ENCODE data around the gene TMTC4. TPM values are rescaled to one million over a fixed set of nuclear protein-coding genes. Genes with fewer than 3 reads are reported as not detected.

The TMTC4 gene
- total RNA-seq, 1 donor from 2014 or later = 6.2 TPM

DNA sequence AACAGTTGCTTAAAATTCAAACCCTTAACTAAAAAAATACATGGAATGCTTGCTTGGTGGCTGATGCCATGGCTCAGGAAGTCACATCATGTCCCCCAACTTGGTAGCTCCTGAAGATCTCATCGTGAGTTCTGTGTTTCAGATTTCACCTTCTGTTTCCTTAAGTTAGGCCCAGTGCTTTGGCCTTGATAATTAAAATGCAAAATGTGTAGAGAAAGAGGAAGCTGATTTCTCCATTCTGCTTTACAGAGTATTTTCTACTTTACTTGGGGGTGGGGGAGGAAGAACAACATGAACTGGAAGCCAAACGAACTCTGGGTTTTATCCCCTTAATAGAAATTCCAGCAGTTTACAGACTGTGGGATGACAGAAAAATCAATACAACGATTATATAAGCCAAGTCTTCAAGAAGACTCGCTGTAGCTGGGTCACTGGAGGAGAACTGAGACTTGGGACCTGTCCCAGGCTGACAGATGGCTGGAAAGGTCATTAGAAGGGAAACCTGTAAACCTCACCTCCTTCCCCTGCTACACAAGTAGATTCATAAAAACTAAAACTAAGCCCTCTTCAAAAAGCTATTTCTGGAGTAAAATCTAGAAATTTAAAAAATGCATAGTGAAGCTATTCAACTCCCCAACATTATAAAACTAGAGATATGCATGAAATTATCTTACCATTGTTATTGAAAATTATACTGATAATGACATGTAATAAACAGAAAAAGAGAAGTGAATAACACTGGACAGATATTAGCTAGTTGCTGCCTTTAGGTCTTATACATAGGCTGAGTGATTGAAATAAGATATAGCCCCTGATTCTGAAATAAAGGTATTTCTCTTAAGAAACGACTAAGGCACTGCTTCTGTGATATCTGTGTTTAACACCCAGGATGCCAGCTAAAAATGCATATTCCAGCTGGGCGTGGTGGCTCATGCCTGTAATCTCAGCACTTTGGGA is 63.9 kb downstream of the TMTC4 start:
- no peak overlapping the region for H3K4me3 ChIP-seq
- no peak overlapping the region for H3K27ac ChIP-seq (replicated peaks)
- intact Hi-C loops (cut with micrococcal nuclease) = no loop called here
- H3K9me3 ChIP-seq (replicated peaks) = no peaks in the 10 kb centered on the region
- TF ChIP-seq, protein P1, sequence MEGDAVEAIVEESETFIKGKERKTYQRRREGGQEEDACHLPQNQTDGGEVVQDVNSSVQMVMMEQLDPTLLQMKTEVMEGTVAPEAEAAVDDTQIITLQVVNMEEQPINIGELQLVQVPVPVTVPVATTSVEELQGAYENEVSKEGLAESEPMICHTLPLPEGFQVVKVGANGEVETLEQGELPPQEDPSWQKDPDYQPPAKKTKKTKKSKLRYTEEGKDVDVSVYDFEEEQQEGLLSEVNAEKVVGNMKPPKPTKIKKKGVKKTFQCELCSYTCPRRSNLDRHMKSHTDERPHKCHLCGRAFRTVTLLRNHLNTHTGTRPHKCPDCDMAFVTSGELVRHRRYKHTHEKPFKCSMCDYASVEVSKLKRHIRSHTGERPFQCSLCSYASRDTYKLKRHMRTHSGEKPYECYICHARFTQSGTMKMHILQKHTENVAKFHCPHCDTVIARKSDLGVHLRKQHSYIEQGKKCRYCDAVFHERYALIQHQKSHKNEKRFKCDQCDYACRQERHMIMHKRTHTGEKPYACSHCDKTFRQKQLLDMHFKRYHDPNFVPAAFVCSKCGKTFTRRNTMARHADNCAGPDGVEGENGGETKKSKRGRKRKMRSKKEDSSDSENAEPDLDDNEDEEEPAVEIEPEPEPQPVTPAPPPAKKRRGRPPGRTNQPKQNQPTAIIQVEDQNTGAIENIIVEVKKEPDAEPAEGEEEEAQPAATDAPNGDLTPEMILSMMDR (IDR thresholded peaks at IDR 0.05; ENCODE audit: borderline replicate concordance) = no peak
- H3K36me3 ChIP-seq = peaks cover 29% of the 10 kb centered on the region
- peaks cover 5% of the 10 kb centered on the region for H3K4me1 ChIP-seq
- no peak for DNase-seq
- H3K27me3 ChIP-seq (ENCODE audit: low read depth) = no peaks in the 10 kb centered on the region

DNA sequence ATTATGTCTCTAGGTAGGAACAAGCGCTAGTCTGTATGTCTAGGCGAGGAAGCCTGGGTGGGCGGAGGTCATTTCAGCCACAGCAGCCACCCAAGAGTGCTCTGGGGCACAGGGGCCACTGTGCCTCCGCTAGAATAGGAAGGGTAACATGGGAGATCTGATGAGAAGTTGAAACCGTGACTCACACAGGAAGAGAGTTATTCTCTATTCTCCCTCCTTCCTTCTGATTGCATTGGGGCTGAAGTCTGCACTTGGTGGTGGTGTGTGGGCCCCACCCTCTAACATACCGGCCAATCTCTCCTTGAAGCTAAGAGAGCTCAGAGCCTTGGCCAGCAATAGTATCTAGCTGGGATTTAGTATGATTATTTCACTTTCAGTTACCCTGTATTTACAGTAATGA is 65.7 kb downstream of the TMTC4 start:
- Histone ChIP-seq H3K4me3 (no peak overlapping the region), H3K36me3 (peaks cover 29% of the 10 kb centered on the region), H3K27me3 (ENCODE audit: low read depth) (no peaks in the 10 kb centered on the region), H3K4me1 (peaks cover 5% of the 10 kb centered on the region), H3K27ac (replicated peaks) (no peak overlapping the region), H3K9me3 (replicated peaks) (no peaks in the 10 kb centered on the region)
- no peak for DNase-seq
- intact Hi-C loops (cut with micrococcal nuclease) = no loop called here
- TF ChIP-seq, protein P1 (IDR thresholded peaks at IDR 0.05; ENCODE audit: borderline replicate concordance) = no peak

DNA sequence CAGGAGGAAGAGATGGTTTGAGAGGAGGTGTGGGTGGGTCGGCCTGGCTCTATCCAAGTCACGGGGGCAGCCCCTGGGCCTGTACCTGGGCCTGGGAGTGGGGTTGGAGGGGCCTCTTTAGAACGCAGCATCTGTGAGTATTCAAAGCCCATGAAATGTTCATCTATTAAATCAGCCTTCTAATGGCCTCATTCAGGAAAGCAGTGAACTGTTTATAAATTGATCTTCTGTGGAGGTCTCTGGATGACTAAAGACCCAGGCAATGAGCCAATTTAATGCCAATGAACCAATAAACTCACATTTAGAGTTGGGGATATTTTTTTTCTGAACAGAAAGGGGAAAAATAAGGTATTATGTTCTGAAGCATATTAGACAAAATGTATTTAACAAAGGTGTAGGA is 66.1 kb downstream of the TMTC4 start:
- TF ChIP-seq, protein P1 (IDR thresholded peaks at IDR 0.05; ENCODE audit: borderline replicate concordance) = no peak

GRCh38 chr13:100604918-100605710 is 69.5 kb downstream of the TMTC4 start:
- no peaks in the 10 kb centered on the region for H3K9me3 ChIP-seq (replicated peaks)
- H3K4me3 ChIP-seq = no peak overlapping the region
- H3K36me3 ChIP-seq = peaks cover 10% of the 10 kb centered on the region
- TF ChIP-seq, protein P1 (IDR thresholded peaks at IDR 0.05; ENCODE audit: borderline replicate concordance) = no peak
- intact Hi-C loops (cut with micrococcal nuclease) = no loop called here
- H3K4me1 ChIP-seq = no peaks in the 10 kb centered on the region
- H3K27ac ChIP-seq (replicated peaks) = no peak overlapping the region
- no peak for DNase-seq
- H3K27me3 ChIP-seq (ENCODE audit: low read depth) = no peaks in the 10 kb centered on the region

More for the DNA sequence above, 66.1 kb downstream of the TMTC4 start:
- DNase-seq = no peak
- Histone ChIP-seq H3K27ac (replicated peaks) (no peak overlapping the region), H3K4me3 (no peak overlapping the region), H3K9me3 (replicated peaks) (no peaks in the 10 kb centered on the region), H3K36me3 (peaks cover 29% of the 10 kb centered on the region), H3K4me1 (peaks cover 5% of the 10 kb centered on the region), H3K27me3 (ENCODE audit: low read depth) (no peaks in the 10 kb centered on the region)
- intact Hi-C loops (cut with micrococcal nuclease) = no loop called here

GRCh38 chr13:100602493-100603111 is 72.0 kb downstream of the TMTC4 start:
- no peak overlapping the region for H3K4me3 ChIP-seq
- peaks cover 7% of the 10 kb centered on the region for H3K36me3 ChIP-seq
- no peaks in the 10 kb centered on the region for H3K4me1 ChIP-seq
- H3K27ac ChIP-seq (replicated peaks) = no peak overlapping the region
- TF ChIP-seq, protein P1 (IDR thresholded peaks at IDR 0.05; ENCODE audit: borderline replicate concordance) = no peak
- DNase-seq = no peak
- no peaks in the 10 kb centered on the region for H3K27me3 ChIP-seq (ENCODE audit: low read depth)
- intact Hi-C loops (cut with micrococcal nuclease) = no loop called here
- H3K9me3 ChIP-seq (replicated peaks) = no peaks in the 10 kb centered on the region

Measured in left ventricle myocardium inferior (tissue), 1 donor.